Left ventricle myocardium inferior (tissue), 1 donor: ENCODE data around the gene RAI1. TPM values are rescaled to one million over a fixed set of nuclear protein-coding genes. Genes with fewer than 3 reads are reported as not detected.

Experiments used
- DNase-seq: peaks from one replicate; pipeline ENCODE4 v3.0.0-alpha.2; 2020
- H3K27ac ChIP-seq: fragments of 200-600 bp; replicated peaks from 2 replicates; pipeline ENCODE4 v1.8.0; 2021
- H3K27me3 ChIP-seq: fragments of 200-600 bp; 2 replicates; pipeline ENCODE4 v1.8.0; 2021; ENCODE audit warnings: low read depth
- H3K36me3 ChIP-seq: fragments of 200-600 bp; 2 replicates; pipeline ENCODE4 v1.8.0; 2021
- H3K4me1 ChIP-seq: fragments of 200-600 bp; 2 replicates; pipeline ENCODE4 v1.8.0; 2021
- H3K4me3 ChIP-seq: fragments of 200-600 bp; 2 replicates; pipeline ENCODE4 v1.8.0; 2021; ENCODE audit warnings: mild to moderate bottlenecking, moderate library complexity
- H3K9me3 ChIP-seq: fragments of 200-600 bp; replicated peaks from 2 replicates; pipeline ENCODE4 v1.8.0; 2021
- intact Hi-C: fragments of 100-400 bp; cut with micrococcal nuclease; formaldehyde crosslinking; loops from one replicate; pipeline ENCODE4 v1.11.0; 2022
- total RNA-seq: library from RNA; stranded (reverse); fragmentation: NEBNext Ultra II Directional; extraction: Animal tissue kit (Norgen Biotek cat#: 25700); gene quantifications from one replicate; pipeline ENCODE4 v1.2.1, GENCODE V29; 2021
- TF ChIP-seq, protein P1 (sequence below): fragments of 200-600 bp; IDR thresholded peaks from 2 replicates; pipeline ENCODE4 v1.8.0; 2021; ENCODE audit warnings: antibody characterized with exemption, mild to moderate bottlenecking, borderline replicate concordance
- donor health status: DM: no; HTN: yes; CAD: no; lungs with severe emphysema.

Gene RAI1
- total RNA-seq, 1 donor from 2014 or later: 22.5 TPM

GRCh38 chr17:17763136-17763535, 81.9 kb downstream of the RAI1 start:
- peaks cover 86% of the 10 kb centered on the region for H3K4me1 ChIP-seq
- no peaks in the 10 kb centered on the region for H3K27me3 ChIP-seq
- H3K9me3 ChIP-seq: no peaks in the 10 kb centered on the region
- H3K27ac ChIP-seq: peak overlapping the region; percentile 30
- no peak overlapping the region for H3K4me3 ChIP-seq
- no peaks in the 10 kb centered on the region for H3K36me3 ChIP-seq
- TF ChIP-seq, protein P1, sequence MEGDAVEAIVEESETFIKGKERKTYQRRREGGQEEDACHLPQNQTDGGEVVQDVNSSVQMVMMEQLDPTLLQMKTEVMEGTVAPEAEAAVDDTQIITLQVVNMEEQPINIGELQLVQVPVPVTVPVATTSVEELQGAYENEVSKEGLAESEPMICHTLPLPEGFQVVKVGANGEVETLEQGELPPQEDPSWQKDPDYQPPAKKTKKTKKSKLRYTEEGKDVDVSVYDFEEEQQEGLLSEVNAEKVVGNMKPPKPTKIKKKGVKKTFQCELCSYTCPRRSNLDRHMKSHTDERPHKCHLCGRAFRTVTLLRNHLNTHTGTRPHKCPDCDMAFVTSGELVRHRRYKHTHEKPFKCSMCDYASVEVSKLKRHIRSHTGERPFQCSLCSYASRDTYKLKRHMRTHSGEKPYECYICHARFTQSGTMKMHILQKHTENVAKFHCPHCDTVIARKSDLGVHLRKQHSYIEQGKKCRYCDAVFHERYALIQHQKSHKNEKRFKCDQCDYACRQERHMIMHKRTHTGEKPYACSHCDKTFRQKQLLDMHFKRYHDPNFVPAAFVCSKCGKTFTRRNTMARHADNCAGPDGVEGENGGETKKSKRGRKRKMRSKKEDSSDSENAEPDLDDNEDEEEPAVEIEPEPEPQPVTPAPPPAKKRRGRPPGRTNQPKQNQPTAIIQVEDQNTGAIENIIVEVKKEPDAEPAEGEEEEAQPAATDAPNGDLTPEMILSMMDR: no peak
- intact Hi-C loops: no loop called here
- DNase-seq: no peak

- no peak overlapping the region for H3K27ac ChIP-seq
These were observed 82.5 kb downstream of the RAI1 start for GRCh38 chr17:17763734-17764133.

GRCh38 chr17:17765359-17766076, 84.3 kb downstream of the RAI1 start:
- no peak for DNase-seq
- TF ChIP-seq, protein P1: no peak

More at GRCh38 chr17:17763734-17764133, 82.5 kb downstream of the RAI1 start:
- Histone ChIP-seq H3K4me3 (no peak overlapping the region), H3K27me3 (no peaks in the 10 kb centered on the region), H3K36me3 (no peaks in the 10 kb centered on the region), H3K9me3 (no peaks in the 10 kb centered on the region), H3K4me1 (peaks cover 87% of the 10 kb centered on the region)
- DNase-seq: no peak
- intact Hi-C loops: no loop called here
- TF ChIP-seq, protein P1: no peak

DNA sequence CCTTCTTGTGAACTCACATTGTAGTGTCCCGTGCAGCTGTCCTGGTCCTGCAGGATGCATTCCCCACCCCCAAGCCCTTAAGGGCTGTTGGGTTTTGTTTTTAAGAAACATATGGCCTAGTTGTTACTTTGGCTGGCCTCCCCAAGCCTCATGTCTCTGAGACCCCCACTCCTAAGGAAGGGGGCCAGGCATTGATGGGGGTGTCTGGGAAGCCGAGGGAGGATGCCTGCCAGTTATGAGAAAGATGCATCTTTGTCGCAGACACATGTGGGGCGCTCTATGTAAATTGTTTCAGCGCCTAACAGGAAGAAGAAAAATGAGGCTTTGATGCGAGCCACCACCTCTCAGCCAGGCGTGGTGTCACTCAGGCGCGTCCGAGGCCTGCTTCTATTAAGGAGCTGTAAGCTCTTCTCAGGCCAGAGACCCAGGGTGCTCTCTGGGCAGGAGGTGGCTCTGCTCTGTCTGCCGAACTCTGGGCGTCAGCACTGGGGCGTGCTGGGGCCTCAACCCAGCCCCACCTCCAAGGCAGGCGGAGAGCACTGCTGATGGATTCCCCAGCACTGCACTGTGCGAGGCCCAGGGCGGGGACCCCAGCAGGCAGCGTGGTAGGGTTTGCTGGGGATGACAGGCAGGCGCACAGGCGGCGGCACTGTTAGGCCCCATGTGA, 85.0 kb downstream of the RAI1 start:
- Histone ChIP-seq H3K27ac (peak overlapping the region; percentile 23), H3K27me3 (no peaks in the 10 kb centered on the region), H3K4me1 (peaks cover 87% of the 10 kb centered on the region), H3K9me3 (no peaks in the 10 kb centered on the region), H3K36me3 (no peaks in the 10 kb centered on the region), H3K4me3 (no peak overlapping the region)
- TF ChIP-seq, protein P1: no peak
- no peak for DNase-seq
- intact Hi-C loops: no loop called here

More at GRCh38 chr17:17765359-17766076, 84.3 kb downstream of the RAI1 start:
- no peak overlapping the region for H3K27ac ChIP-seq
- intact Hi-C loops: no loop called here
- no peaks in the 10 kb centered on the region for H3K36me3 ChIP-seq
- no peaks in the 10 kb centered on the region for H3K27me3 ChIP-seq
- H3K9me3 ChIP-seq: no peaks in the 10 kb centered on the region
- H3K4me1 ChIP-seq: peaks cover 87% of the 10 kb centered on the region
- no peak overlapping the region for H3K4me3 ChIP-seq

DNA sequence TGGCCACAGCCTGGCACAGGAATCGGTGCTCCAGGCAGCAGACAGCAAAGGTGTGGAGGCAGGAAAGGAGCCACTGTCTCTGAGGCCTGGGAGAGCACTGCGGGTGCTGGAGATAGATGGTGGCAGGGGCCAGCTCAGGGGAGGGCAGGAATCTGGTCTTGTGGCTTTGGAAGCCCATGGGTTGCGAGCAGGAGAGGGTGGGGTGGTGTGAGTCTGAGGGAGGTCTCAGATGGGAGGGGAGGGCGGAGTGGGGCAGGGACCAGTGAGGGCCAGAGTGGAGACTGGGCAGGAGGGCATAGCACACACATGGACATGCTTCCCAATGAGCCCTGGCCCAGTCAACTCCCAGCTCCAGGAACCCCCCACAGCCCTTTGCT, 85.5 kb downstream of the RAI1 start:
- intact Hi-C loops: no loop called here
- Histone ChIP-seq H3K36me3 (no peaks in the 10 kb centered on the region), H3K27ac (peak overlapping the region; percentile 23), H3K4me1 (peaks cover 87% of the 10 kb centered on the region), H3K9me3 (no peaks in the 10 kb centered on the region), H3K4me3 (no peak overlapping the region), H3K27me3 (no peaks in the 10 kb centered on the region)
- no peak for DNase-seq
- TF ChIP-seq, protein P1: no peak
